Astrocyte of the hippocampus (primary cell): ENCODE data around the gene PLCB1.

Experiments
- DNase-seq: peaks from one replicate; pipeline ENCODE4 v3.0.0; 2011; ENCODE audit warnings: low read depth, low spot score

The PLCB1 gene

DNA sequence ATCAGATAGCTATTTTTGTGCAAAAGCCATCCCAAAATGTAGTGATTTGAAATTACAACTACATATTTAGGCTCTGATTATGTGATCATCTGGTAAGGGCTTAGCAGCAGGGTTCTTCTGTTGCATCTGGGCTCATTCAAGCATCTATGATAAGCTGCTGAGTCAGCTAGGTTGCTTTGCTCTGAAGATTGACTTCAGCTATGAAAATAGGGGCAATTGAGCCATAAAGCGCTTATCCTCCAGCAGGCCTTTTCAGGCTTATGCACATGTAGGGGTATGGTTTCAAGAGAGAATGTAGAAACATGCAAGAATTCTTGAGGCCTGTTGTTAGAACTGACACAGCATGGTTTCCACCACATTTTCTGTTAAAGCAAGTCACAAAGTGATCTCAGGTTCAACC, 114.1 kb downstream of the PLCB1 start:
- no peak for DNase-seq

DNA sequence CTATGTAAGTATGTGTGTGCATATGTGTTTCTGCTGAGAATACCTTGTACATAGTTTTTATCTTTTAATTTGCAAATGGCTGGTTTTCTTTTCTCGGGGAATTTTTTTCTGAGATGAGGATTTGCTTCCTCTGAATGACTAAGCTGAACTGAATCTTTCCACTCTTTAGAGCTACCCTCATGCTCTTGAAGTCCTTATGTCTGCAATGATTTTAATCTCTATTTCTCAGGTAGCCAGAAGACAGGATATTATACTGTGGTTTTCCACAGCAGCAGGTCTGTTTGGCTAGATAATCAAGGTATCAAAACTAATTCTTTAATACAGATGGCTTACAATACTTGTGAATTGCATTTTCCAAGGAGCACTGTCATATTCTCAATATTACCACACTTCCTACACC, 114.7 kb downstream of the PLCB1 start:
- no peak for DNase-seq

- DNase-seq = no peak
Observed at GRCh38 chr20:8248051-8248450, 116.0 kb downstream of the PLCB1 start.

- no peak for DNase-seq
Observed at GRCh38 chr20:8249634-8250033, 117.6 kb downstream of the PLCB1 start.

GRCh38 chr20:8250539-8251200, 118.6 kb downstream of the PLCB1 start:
- DNase-seq = no peak

DNA sequence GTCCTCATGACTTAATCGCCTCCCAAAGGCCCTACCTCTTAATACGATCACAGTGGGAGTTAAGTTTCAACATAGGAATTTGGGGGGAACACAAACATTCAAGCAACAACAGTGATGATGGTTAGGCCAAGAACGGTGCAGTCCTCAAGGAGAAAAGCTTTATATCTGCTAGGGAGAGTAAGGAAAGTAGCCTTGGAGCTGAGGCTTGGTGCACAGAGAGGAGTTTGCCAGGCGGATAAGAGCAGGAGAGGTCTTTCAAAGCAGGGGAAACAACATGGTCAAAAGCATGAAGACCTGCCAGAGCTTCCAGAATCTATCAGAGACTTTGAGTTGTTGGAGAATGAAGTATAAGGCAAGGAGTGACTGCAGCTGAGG, 119.1 kb downstream of the PLCB1 start:
- DNase-seq = no peak

DNA sequence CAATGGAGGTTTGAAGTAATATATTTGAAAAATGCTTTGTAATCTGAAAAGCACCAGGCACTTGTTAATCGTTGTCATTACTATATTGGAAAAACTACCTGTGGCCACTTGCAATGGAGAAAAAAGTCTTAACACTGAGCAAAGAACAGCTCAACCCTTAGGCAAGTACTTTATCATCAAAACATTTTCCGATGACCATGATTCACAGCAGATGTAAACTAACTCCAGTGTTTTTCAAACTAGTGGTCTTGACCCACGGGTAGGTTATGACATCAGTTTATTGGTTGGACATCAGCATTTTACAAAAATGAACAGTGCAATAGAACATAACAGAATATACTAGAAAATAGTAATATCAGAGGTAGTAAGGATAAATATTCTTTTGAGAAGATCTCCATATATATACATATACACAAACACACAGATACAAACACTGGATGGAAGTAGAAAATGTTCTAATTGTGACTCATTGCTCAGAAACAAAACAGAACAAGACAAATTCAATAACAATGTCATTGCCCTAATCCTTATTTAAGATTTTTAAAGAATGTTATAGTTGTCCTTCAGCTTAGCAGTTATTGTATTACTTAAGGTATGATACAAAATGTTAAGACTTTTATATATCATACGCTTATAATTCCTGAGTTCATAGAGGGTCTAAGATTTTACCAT, 123.0 kb downstream of the PLCB1 start:
- DNase-seq = no peak

DNA sequence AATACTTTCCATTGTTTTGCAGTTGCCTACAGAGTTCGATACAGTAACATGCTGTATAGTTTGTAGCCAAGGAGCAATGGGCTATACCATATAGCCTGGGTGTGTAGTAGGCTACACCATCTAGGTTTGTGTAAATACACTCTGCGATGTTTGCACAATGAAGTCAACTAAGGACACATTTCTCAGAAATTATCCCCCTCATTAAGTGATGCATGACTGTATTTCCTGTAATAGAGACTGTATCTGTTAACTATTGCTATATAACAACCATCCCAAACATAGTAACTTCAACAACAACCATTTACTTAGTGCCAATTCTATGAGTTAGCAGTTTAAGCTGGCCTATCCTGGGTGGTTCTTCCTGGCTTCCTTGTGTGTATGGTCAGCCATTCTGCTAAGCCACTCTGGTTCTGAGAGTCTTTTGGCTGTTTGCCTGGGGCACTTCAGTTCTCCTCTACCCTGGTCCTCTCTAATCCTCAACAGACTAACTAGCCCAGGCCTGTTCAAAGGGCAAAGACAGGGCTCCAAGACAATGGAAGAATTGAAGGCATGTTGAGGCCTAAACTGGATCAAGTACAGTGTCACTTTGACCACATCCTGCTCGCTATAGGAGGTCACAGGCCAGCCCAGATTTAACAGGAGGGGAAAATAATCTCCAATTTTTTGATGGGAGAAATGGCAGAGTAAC, 124.0 kb downstream of the PLCB1 start:
- peak; percentile 6 for DNase-seq

GRCh38 chr20:8260837-8261251, 128.8 kb downstream of the PLCB1 start:
- DNase-seq = no peak

- DNase-seq = no peak
Observed at GRCh38 chr20:8262721-8263120, 130.7 kb downstream of the PLCB1 start.

- no peak for DNase-seq
Observed at GRCh38 chr20:8265588-8265987, 133.5 kb downstream of the PLCB1 start.

- no peak for DNase-seq
Observed at GRCh38 chr20:8267009-8267408, 134.9 kb downstream of the PLCB1 start.

DNA sequence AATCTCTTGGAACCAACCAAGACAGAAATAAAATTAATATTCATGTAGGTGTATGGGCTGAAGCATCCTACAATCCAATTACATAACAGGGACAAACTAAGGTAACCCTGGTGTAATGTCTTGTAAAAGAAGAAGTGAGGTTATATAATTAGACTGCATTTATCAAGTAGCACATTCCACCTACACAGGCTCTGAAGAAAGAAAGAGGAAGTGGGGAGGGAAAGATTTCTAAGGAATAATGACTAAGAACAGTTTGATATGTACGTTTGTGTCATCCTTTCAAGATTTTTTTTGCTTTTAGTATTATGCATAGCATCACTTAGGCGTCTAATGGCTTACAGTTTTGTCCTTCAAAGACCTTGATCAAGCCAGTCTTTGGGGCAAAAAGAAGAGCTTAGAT, 139.7 kb downstream of the PLCB1 start:
- DNase-seq = no peak

GRCh38 chr20:8272766-8273165, 140.7 kb downstream of the PLCB1 start:
- DNase-seq = no peak

DNA sequence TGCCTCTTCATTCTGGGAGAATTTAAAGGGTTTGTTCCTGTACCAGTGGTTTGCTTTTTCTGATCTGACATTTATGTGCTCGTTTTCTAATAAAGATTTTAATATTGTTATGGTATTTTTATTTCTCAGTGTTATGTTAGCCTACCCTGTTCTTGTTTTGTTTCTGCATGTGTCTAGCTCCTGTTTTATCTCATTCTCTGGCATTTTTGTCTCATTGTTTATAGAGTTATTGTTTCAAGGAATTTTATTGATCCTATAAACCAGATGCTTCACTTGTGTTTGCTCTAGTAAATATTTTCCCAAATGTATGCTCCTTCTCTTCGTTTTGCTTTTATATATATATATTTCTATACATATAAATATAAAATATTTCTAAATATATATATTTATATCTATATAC, 152.8 kb downstream of the PLCB1 start:
- DNase-seq = no peak

DNA sequence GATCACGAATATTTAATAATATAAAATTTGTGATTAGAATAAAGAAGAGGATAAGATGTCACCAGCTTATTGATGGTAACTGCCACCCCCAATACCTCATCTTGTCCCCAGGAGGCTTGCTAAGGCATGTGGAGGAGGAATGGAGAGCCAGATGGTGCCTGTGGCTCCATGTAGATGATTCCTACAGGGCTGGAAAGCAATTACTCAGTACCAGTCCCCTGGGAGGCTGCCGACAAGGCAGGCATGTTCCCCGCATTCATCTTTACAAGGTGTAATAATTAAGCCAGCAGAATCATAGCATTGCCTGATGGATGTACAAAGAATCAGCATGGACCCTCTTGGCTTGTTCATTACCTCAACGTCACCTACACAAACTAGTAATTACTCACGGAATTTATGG, 155.3 kb downstream of the PLCB1 start:
- no peak for DNase-seq

GRCh38 chr20:8291200-8291599, 159.1 kb downstream of the PLCB1 start:
- no peak for DNase-seq

- DNase-seq = peak; percentile 69
Observed at GRCh38 chr20:8291873-8292272, 159.8 kb downstream of the PLCB1 start.

DNA sequence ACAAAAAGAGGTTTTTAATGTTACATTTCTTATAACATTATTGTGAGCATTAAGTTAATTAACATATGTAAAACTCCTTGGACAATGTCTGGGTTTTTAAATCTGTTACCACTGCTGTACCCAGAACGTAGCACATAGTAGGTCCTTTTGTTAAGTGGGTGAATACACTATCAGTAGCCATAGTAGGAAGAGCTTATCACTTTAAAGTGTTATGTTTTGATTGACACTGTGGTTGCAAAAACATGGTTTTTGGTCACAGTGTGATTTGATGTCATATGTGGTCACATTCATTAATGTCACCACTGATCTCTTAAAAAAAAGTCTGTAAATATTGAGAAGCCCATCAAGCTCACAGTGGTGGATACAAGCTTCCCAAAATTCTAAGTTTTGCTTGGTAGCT, 160.7 kb downstream of the PLCB1 start:
- DNase-seq = no peak

DNA sequence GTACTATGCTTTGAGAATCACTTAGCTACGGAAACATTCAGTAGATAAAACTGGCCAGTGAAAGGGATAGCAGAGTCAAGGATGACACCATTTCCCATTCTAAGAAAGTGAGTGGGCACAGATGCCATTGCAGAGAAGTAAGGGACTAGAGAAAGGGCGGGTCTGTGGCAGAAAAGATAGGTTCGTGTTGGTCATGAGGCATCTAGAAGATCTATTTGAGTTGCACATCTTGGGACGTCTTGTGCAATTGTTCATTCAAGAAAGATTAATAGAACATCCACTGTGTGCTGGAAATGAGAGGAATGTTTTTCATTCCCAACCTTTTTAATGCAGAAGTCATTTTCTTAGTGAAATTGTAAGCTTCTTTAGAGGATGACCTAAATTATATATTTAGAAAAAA, 161.7 kb downstream of the PLCB1 start:
- no peak for DNase-seq

DNA sequence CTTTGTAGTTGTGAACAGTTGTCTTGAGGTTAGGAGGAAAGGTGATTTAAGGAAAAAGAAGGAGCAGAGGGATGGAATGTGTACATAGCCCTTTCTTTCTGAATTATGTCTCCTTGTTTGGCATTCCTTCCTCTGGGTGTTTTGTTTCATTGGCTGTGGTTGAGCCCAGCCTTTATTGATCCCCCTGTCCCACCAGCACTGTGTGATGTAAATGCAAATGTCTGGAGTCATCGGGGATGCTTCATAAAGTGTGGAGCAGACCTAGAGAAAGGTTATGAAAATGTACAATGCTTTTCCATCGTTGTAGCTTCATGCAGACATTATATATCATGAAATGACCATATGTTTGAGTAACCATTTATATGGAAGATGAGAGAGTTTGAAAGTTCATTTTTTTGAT, 164.5 kb downstream of the PLCB1 start:
- no peak for DNase-seq

GRCh38 chr20:8298426-8299043, 166.5 kb downstream of the PLCB1 start:
- DNase-seq = no peak

DNA sequence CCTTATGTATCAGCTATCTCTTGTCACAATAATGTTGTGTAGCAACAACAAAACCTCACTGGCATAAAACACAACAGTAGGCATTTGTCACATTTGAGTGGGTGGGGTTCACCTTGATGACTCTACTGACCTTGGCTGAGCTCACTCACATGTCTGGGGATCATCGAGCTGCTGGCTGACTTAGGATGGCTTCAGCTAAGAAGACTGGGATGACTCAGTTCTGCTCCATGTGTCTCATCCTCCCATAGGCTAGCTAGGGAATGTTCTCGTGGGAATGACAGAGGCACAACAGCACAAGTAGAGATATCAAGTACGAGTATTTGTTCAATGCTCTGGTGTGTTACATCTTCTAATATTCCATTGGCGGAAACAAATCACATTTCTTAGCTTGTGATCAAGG, 167.9 kb downstream of the PLCB1 start:
- DNase-seq = no peak
